Trophoblast cell (in vitro differentiated cells and primary cell): ENCODE data around the gene GNAS.

Source experiments
- DNase-seq, 2 donors: peaks; one replicate each; pipeline ENCODE4 v3.0.0-alpha.2; 2016
- H2AFZ ChIP-seq: 2 replicates; pipeline ENCODE4 v1.6.1; 2013; ENCODE audit warnings: low read length, moderate library complexity, mild to moderate bottlenecking; ENCODE audit not compliant: insufficient read depth, poor library complexity
- H2AK5ac ChIP-seq: 2 replicates; pipeline ENCODE4 v1.6.1; 2013; ENCODE audit warnings: mild to moderate bottlenecking, low read length
- H2BK120ac ChIP-seq: 2 replicates; pipeline ENCODE4 v1.6.1; 2013; ENCODE audit warnings: low read length, mild to moderate bottlenecking, moderate library complexity; ENCODE audit not compliant: insufficient read depth, poor library complexity
- H2BK12ac ChIP-seq: 2 replicates; pipeline ENCODE4 v1.6.1; 2013; ENCODE audit warnings: mild to moderate bottlenecking, low read length, moderate library complexity
- H2BK5ac ChIP-seq: 2 replicates; pipeline ENCODE4 v1.6.1; 2013; ENCODE audit warnings: low read length, low read depth, moderate library complexity, mild to moderate bottlenecking; ENCODE audit not compliant: poor library complexity
- H3K14ac ChIP-seq: 2 replicates; pipeline ENCODE4 v1.6.1; 2013; ENCODE audit warnings: mild to moderate bottlenecking, low read length
- H3K18ac ChIP-seq: 2 replicates; pipeline ENCODE4 v1.6.1; 2013; ENCODE audit warnings: mild to moderate bottlenecking, low read length
- H3K23ac ChIP-seq: 2 replicates; pipeline ENCODE4 v1.6.1; 2013; ENCODE audit warnings: low read length
- H3K27ac ChIP-seq: 2 replicates; pipeline ENCODE4 v1.5.1; 2013; ENCODE audit warnings: low read depth, mild to moderate bottlenecking, inconsistent platforms, low read length, moderate library complexity
- H3K27me3 ChIP-seq: 2 replicates; pipeline ENCODE4 v1.6.1; 2013; ENCODE audit warnings: inconsistent platforms, mild to moderate bottlenecking, low read length, moderate library complexity; ENCODE audit not compliant: insufficient read depth
- H3K36me3 ChIP-seq, 2 experiments: 1 replicate in 1 of 2; 2 replicates in 1 of 2; pipeline ENCODE4 v1.6.1; 2013; ENCODE audit warnings: low read length in 2 of 2, mild to moderate bottlenecking in 2 of 2, moderate library complexity in 1 of 2; ENCODE audit not compliant: insufficient read depth in 2 of 2, control insufficient read depth in 1 of 2
- H3K4ac ChIP-seq: 2 replicates; pipeline ENCODE4 v1.6.1; 2013; ENCODE audit warnings: low read depth, mild to moderate bottlenecking, low read length, moderate library complexity
- H3K4me1 ChIP-seq, 2 experiments: 1 replicate in 1 of 2; 2 replicates in 1 of 2; pipeline ENCODE4 v1.6.1; 2013; ENCODE audit warnings: low read length in 2 of 2, mild to moderate bottlenecking in 2 of 2, moderate library complexity in 1 of 2; ENCODE audit not compliant: insufficient read depth in 2 of 2, control insufficient read depth in 1 of 2
- H3K4me2 ChIP-seq: 2 replicates; pipeline ENCODE4 v1.6.1; 2013; ENCODE audit warnings: inconsistent platforms, mild to moderate bottlenecking, low read length, moderate library complexity
- H3K4me3 ChIP-seq: 2 replicates; pipeline ENCODE4 v1.5.1; 2013; ENCODE audit warnings: mild to moderate bottlenecking, low read depth, low read length, inconsistent platforms
- H3K79me1 ChIP-seq: one replicate; pipeline ENCODE4 v1.6.1; 2013; ENCODE audit warnings: low read length
- H3K79me2 ChIP-seq: 2 replicates; pipeline ENCODE4 v1.6.1; 2013; ENCODE audit warnings: low read length, mild to moderate bottlenecking; ENCODE audit not compliant: control insufficient read depth, insufficient read depth, poor library complexity
- H3K9ac ChIP-seq: 2 replicates; pipeline ENCODE4 v1.6.1; 2013; ENCODE audit warnings: mild to moderate bottlenecking, low read length
- H3K9me3 ChIP-seq: 2 replicates; pipeline ENCODE4 v1.6.1; 2013; ENCODE audit warnings: low read depth, mild to moderate bottlenecking, control low read depth, inconsistent platforms, low read length; ENCODE audit not compliant: insufficient read depth
- H4K12ac ChIP-seq: 2 replicates; pipeline ENCODE4 v1.6.1; 2013; ENCODE audit warnings: low read depth, mild to moderate bottlenecking, low read length, moderate library complexity
- H4K8ac ChIP-seq: 2 replicates; pipeline ENCODE4 v1.6.1; 2013; ENCODE audit warnings: low read depth, mild to moderate bottlenecking, low read length, moderate library complexity
- H4K91ac ChIP-seq: one replicate; pipeline ENCODE4 v1.6.1; 2013; ENCODE audit warnings: low read depth, mild to moderate bottlenecking, low read length, moderate library complexity
- WGBS: extraction: QIAGEN DNeasy Blood & Tissue Kit; methylation state at CpG from one replicate; pipeline ENCODE4 v1.1.7; 2013; ENCODE audit warnings: missing lambda C conversion rate; ENCODE audit not compliant: insufficient read length, insufficient coverage; ENCODE audit errors: extremely low coverage; 5-methylcytosine and 5-hydroxymethylcytosine counted together

The GNAS gene

DNA sequence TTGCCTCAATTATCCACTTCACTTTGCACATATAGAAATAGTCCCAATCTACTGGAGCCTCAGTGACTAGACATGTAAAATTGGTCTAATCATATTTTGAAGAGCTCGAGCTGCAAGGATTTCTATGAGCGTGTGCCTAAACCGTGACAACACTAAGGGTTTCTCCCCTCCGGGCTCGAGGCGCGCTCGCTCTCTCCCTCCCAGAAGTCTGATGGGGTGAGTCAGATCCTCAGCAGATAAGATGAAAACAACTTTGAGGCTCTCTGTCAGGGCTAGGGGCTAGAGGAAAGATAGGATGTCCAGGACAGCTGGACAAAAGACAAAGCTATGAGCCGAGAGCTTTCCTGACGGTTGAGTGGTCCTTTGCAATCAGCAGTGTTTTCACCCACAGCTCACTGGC lies 18.6 kb upstream of the GNAS start:
- Histone ChIP-seq H3K14ac (no peak overlapping the region), H4K91ac (no peak overlapping the region), H3K79me1 (no peaks in the 10 kb centered on the region), H3K9ac (no peak overlapping the region), H2BK120ac (no peak overlapping the region), H3K4me2 (no peak overlapping the region), H2BK5ac (no peak overlapping the region), H3K23ac (no peak overlapping the region), H2AK5ac (no peak overlapping the region), H3K36me3 (peaks cover 0 to 4% of the 10 kb centered on the region in 2 experiments), H3K27me3 (peaks cover 1% of the 10 kb centered on the region), H3K4me1 (peaks cover 3 to 8% of the 10 kb centered on the region in 2 experiments), H3K4ac (no peak overlapping the region), H2AFZ (no peak overlapping the region), H2BK12ac (no peak overlapping the region), H4K12ac (no peak overlapping the region), H3K9me3 (peaks cover 8% of the 10 kb centered on the region), H3K18ac (no peak overlapping the region), H3K27ac (no peak overlapping the region), H4K8ac (no peak overlapping the region), H3K79me2 (no peaks in the 10 kb centered on the region), H3K4me3 (no peak overlapping the region)
- DNase-seq, result peak; percentile 89 to 93
- no CpG with 5 or more reads among the region's 10 CpGs for WGBS

GRCh38 chr20:58835231-58835630 lies 17.3 kb upstream of the GNAS start:
- no peak overlapping the region for H2AFZ ChIP-seq
- no peak overlapping the region for H3K9ac ChIP-seq
- no peak overlapping the region for H3K4ac ChIP-seq
- H3K79me1 ChIP-seq, result no peaks in the 10 kb centered on the region
- H3K18ac ChIP-seq, result no peak overlapping the region
- no peaks in the 10 kb centered on the region for H3K79me2 ChIP-seq
- peaks cover 0 to 8% of the 10 kb centered on the region in 2 experiments for H3K36me3 ChIP-seq
- no peak overlapping the region for H2BK12ac ChIP-seq
- no peak overlapping the region for H4K12ac ChIP-seq
- H3K23ac ChIP-seq, result no peak overlapping the region
- no peak for DNase-seq
- H2BK120ac ChIP-seq, result no peak overlapping the region
- peaks cover 3 to 8% of the 10 kb centered on the region in 2 experiments for H3K4me1 ChIP-seq
- no peak overlapping the region for H2AK5ac ChIP-seq
- H4K8ac ChIP-seq, result no peak overlapping the region
- H4K91ac ChIP-seq, result no peak overlapping the region
- no peak overlapping the region for H3K14ac ChIP-seq
- no peak overlapping the region for H3K4me3 ChIP-seq
- H3K27ac ChIP-seq, result no peak overlapping the region
- no peak overlapping the region for H3K4me2 ChIP-seq
- no CpG with 5 or more reads among the region's 2 CpGs for WGBS
- no peak overlapping the region for H2BK5ac ChIP-seq
- peaks cover 12% of the 10 kb centered on the region for H3K27me3 ChIP-seq
- H3K9me3 ChIP-seq, result peaks cover 5% of the 10 kb centered on the region

GRCh38 chr20:58836616-58837204 lies 15.8 kb upstream of the GNAS start:
- Histone ChIP-seq H4K91ac (no peak overlapping the region), H2AFZ (no peak overlapping the region), H3K18ac (no peak overlapping the region), H3K4me1 (peaks cover 3 to 8% of the 10 kb centered on the region in 2 experiments), H2AK5ac (no peak overlapping the region), H3K4ac (no peak overlapping the region), H3K27me3 (peaks cover 22% of the 10 kb centered on the region), H3K23ac (no peak overlapping the region), H3K4me2 (no peak overlapping the region), H3K79me1 (no peaks in the 10 kb centered on the region), H4K8ac (no peak overlapping the region), H3K36me3 (peaks cover 9 to 20% of the 10 kb centered on the region in 2 experiments), H2BK5ac (no peak overlapping the region), H3K27ac (no peak overlapping the region), H3K4me3 (no peak overlapping the region), H3K14ac (no peak overlapping the region), H2BK12ac (no peak overlapping the region), H3K79me2 (no peaks in the 10 kb centered on the region), H3K9ac (no peak overlapping the region), H2BK120ac (no peak overlapping the region), H4K12ac (no peak overlapping the region), H3K9me3 (peaks cover 2% of the 10 kb centered on the region)
- no peak for DNase-seq
- WGBS, result no CpG with 5 or more reads among the region's 10 CpGs

- WGBS, result no CpG with 5 or more reads among the region's 1 CpG
- peaks cover 3 to 8% of the 10 kb centered on the region in 2 experiments for H3K4me1 ChIP-seq
- H2BK5ac ChIP-seq, result no peak overlapping the region
- no peaks in the 10 kb centered on the region for H3K79me1 ChIP-seq
- H3K14ac ChIP-seq, result no peak overlapping the region
- no peak overlapping the region for H2AK5ac ChIP-seq
- H3K79me2 ChIP-seq, result no peaks in the 10 kb centered on the region
- no peak overlapping the region for H2BK12ac ChIP-seq
- H3K23ac ChIP-seq, result no peak overlapping the region
- no peak overlapping the region for H3K4ac ChIP-seq
- H3K9me3 ChIP-seq, result peaks cover 2% of the 10 kb centered on the region
- H3K18ac ChIP-seq, result no peak overlapping the region
- H3K36me3 ChIP-seq, result peaks cover 13 to 23% of the 10 kb centered on the region in 2 experiments
- no peak overlapping the region for H3K9ac ChIP-seq
- no peak overlapping the region for H2AFZ ChIP-seq
- no peak overlapping the region for H3K4me3 ChIP-seq
- H3K27ac ChIP-seq, result no peak overlapping the region
- H4K91ac ChIP-seq, result no peak overlapping the region
- no peak for DNase-seq
- peaks cover 31% of the 10 kb centered on the region for H3K27me3 ChIP-seq
- H4K8ac ChIP-seq, result no peak overlapping the region
- no peak overlapping the region for H3K4me2 ChIP-seq
- H4K12ac ChIP-seq, result no peak overlapping the region
- H2BK120ac ChIP-seq, result no peak overlapping the region
These were observed 14.8 kb upstream of the GNAS start for GRCh38 chr20:58837717-58838116.
